CMK (cell line): ENCODE data around the gene SYNRG.

Source experiments
- DNase-seq: peaks from one replicate; pipeline ENCODE4 v3.0.0-alpha.2; 2010; ENCODE audit warnings: low read depth

The SYNRG gene

DNA sequence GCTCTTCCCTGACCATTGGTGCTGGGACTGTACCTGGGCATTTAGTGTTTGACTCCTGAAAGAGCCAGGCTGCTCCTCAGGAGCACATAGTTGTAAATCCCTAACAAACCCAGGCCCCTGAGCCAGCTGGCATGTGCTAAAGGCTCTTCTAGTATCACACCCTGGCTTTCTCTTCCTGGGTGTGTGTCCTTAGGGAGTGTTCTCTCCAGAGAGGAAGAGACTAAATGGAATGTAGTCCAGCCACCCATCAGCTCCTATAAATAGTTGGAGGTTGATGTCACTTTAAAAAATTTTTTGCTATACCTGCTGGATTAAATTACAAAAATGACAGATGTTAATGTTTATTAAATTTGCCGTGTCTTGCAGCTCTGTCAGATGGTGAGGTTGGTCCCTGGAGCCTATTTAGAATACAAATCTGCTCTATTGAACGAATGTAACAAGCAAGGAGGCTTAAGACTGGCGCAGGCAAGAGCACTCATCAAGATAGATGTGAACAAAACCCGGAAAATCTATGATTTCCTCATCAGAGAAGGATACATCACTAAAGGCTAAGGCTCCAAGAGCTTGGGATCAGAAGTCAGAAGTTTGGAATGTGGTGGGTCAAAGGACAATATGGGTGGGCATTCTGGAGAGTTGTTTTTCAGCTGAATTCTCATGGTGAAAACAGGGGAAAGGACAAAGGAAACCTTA, 132.6 kb downstream of the SYNRG start:
- no peak for DNase-seq

DNA sequence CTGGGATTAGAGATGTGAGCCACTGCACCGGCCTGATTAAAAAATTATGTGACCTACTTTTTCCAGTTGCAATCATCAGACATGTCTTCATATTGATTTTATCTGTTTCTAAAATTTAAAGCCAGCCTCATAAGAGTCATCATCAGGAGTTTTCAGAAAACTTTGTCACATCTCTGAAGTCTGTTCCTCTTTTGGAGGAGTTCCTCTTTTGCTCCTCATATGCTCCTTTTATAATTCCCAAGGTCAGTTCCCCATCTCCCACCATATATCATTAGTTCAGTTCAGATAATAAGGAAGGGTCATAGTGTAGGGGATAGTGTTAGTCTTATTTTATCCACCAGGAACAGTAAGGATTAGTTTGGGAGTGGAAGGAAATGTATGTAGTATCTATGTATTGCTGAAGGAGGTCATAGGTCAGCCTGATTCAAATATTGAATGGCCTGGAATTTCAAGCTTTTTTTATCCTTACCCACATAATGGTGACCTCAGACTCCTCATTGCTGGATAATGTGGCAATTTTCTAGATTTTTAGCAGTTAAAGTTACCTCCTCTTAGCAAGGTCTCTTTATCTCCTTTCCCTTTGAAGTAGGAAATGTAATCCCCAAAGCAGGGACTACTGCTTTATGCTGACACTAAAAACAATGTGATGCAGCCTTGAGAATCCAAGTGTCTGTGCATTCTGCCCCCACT, 133.3 kb downstream of the SYNRG start:
- no peak for DNase-seq

DNA sequence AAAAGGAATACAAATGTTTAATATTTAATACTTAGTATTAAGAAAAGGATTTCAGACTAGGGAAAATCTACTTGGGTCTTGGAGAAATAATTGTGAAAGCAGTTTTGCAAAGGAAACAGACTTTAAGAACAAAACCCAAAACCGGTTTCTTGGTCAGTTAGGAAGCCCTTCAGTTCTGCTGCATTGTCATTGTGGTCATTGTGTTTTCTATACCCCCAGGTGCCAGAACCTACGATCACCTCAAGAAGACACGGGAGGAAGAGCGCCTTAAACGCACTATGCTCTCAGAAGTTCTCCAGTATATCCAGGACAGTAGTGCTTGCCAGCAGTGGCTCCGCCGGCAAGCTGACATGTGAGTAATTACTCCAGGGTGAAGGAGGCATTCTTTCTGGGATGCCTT, 139.0 kb downstream of the SYNRG start:
- no peak for DNase-seq

DNA sequence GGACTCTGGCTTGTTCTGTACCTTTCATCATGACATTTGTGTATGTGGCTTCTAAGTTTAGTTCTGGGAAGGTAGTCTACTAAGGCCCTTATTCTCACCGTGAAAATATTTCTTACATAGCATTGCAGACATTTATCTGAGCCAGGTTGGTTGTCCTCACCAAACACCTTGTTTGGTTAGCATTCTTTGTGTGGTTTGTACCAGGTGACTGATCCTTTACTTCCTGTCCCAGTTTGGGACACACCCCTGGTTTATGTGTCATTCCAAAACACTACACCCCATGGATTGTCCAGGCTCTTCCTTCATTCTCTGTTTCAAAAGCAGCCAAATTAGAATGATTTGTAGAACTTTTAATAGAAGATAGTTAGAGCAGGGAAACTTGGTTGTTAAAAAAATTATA, 142.7 kb downstream of the SYNRG start:
- DNase-seq: no peak

GRCh38 chr17:37465069-37465616, 144.1 kb downstream of the SYNRG start:
- DNase-seq: no peak
